ENCODE measurements around the gene TPRG1L.

TPRG1L gene

DNA sequence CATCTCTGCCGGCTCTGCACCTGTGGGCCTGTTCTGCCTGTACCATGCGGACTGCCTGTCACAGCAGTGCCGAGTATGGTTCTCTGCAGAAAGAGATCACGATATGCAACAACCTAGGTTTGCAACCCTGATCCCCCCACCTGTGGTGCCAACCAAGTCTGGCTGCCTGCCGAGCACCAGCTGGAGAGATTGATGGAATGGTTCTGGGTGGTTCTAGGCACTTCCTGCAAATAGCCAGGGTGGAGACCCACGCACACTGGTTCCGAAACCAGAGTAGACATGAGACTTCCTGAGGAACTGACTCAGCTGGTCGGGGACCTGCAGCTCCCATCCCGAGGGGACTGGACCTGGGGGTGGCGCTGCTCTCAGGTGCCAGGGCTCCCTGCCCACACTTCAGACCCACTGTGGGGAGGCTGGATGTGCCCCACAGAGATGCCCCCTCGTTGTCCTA, 5.4 kb downstream of the TPRG1L start:
- no peak for DNase-seq

DNA sequence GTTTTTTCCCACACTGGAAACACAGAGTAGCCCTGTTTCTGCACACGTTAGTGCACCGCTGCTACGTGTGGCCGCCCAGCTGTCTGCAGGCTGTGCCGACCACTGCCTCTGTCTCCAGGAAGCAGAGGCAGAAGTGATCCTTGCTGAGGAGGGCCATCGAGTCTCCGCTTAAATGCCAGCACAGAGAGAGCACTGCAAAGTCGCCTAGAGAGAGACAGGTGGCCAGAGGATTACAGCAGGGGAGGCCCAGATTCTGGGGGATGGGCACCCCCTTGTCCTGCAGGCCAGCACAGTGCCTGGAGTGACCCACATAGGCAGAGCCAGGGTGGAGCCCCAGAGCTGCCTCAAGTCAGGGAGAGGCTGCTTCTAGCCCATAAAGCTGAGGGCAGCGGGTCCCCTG, 6.1 kb downstream of the TPRG1L start:
- DNase-seq: no peak

DNA sequence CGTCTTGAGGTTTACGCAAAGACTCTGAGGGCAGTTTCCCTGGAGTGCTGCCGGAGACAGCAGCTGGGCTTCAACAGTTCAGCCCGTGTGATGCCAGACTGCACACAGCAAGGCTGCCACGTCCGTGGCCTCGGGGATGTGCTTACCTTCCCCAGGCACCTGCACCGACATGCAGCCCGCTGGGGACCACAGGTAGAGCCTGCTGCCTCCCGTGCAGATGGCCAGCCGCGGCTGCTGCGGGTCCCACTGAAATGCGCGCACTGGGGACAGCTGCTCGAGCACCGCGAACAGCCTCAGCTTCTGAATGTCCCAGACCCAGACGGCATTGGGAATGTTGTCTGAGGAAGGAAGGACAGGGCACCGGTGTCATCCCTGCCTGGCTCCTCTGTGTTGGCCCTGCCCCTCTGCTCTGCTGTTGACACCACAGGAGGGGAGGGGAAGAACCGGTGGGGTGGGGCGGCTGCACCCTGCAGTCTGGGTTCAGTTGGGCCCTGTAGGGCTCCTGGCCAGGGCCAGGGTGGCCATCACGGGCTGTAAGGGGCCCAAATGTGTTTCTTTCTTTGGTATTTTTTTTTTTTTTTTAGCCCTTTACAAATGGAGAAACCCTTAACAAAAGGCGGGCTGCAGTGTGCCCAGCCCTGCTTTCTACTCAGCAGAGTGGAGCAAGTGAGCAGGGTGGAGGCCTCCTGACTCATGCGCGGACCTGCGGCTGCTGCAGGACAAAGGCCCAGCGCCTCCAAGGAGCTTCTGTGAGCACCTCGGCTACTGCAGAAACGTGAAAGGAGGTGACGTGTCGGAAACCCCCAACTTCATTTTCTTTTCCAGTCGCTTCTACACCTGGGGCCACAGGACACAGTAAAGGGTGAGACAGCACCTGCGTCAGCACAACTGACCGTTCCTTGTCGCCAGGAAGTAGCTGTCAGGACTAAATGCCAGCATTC, 6.8 kb downstream of the TPRG1L start:
- DNase-seq: no peak

DNA sequence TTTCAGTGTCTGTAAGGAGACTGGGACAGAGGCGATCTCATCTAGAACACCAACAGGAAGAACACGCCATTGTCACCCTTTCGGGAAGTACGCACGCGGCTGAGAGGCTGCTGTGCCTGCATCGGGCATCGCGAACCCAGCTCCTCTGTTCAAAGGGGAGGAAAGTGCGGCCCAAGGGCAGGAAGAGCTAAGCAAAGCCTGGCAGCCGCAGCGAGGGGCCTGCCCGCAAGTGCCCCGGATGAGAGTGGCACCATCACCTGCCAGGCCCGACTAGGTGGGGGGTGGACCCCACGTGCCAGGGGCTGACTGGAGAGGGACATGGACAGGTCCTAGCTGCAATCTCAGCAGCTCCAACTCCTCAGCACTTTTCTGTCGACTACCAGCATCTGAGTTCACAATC, 7.5 kb downstream of the TPRG1L start:
- DNase-seq: no peak

DNA sequence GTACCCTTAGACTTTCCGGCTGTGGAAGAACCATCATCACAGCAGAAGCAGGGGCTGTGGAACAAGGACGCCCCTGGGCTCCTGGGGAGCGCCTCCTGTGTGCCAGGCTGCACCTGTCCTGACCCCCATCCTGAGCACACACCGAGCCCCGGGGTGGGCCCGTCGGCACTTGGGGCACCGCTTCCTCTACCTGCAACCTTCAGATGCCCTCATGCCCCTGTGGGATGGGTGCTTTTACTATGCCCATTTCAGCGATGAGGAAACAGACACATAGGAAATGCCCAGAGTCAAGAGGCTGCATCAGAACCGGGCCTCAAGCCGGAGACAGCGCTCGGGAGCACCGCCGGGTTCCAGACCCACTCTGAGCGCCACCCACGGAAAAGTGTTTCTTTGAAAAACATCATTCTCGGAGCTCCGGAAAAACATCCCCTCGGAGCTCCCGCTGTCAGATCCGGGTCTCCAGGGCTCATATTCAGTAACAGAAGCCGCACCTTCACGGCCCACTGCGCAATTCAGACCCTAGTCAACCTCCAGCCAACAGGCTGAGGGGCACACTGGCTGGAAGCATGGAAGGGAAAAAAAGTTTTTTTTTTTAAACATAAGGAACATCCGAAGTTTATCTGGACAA, 8.0 kb downstream of the TPRG1L start:
- no peak for DNase-seq

DNA sequence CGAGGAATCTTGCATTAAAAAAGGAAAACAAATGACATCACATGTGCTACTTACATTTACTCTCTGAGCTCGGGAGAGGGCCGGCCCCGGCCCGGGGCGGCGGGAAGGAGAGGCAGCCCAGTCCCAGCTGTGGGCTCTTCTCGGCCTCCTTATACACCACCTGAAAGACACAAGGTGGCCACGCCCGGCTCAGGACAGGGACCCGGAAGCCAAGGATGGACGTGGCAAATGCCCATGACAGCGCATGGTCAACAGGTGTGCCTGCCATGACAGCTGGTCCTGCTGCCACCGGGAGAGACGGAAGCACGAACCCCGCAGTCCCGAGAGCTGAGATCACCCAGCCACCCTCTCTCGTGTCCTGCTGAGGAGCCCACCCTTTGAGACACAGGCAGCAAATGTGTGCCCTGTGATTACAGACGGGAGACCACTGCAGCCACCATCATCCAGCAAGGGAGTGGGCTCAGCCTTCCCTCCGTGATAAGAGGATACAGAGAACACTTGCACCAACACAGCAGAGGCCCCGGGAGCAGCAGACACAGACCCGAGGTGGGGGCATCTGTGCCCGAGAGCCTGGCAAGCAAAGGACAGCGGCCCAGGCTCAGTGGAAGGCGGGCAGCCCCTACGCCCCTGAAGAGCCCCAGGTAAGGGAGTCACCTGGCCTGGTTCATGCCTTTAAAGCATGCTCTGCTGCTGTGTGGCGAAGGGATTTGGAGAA, 8.7 kb downstream of the TPRG1L start:
- no peak for DNase-seq

DNA sequence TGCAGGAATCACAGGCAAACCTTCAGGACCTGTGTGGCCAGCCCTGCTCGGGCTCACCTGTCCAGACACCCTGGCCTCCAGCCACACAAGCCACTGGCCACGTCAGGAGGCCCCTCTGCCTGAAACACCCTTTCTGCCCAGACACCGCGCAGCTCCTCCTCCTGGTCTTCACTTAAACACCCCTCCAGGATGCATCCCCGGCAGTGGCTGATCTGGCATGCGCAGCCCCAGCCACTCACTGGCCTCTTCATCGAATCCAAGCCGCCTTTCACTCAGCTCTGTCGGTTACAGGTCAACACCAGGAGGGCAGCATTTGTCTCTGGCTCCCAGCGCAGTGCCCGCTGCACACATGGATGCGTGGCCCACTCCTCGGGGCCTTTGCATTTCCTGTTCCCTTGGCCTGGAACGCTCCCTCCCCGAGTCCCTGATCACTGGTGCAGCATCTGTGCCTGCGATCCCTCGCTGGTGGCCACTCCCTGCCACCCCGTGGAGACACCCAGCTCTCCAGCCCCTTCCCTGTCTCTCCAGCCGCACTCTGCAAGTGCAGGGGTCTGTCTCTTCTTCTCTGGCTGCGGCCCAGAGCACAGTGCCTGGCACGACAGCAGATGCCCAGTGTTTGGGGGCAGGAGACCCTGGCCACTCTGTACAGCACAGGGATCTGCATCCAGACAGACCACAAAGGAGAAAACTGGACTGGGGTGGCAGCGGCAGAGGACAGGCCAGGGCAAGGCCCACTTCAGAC, 9.4 kb downstream of the TPRG1L start:
- DNase-seq: no peak

DNA sequence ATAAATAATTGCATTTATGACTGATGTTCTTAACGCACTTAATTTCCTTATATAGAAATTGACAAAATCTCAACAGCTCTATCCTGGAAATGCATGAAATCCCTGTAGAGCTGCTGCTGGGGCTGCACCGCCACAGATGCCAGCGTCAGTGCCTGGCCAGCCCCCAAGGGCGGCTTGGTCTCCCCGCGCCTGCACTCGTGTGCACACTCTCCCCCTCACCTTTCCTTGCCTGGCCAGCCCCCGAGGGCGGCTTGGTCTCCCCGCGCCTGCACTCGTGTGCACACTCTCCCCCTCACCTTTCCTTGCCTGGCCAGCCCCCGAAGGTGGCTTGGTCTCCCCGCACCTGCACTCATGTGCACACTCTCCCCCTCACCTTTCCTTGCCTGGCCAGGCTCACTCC, 11.3 kb downstream of the TPRG1L start:
- no peak for DNase-seq

DNA sequence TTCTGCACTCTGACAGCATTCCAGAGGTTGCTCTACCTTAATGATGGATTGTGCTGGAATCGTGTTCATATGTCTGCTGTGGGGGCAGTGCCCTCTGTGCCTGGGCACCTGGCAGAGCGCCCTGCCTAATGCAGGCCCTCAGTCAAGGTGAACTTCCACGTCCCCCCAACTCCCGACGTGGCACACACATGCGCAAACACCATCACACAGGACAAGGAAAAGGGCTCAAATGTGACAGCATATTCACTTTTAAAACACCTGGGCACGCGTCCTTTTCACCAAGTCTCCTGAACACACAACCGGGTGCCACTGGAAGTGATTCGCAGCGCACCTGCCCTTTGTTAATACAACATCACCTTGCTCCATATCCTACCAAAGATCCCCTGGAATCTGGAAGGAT, 11.7 kb downstream of the TPRG1L start:
- no peak for DNase-seq

DNA sequence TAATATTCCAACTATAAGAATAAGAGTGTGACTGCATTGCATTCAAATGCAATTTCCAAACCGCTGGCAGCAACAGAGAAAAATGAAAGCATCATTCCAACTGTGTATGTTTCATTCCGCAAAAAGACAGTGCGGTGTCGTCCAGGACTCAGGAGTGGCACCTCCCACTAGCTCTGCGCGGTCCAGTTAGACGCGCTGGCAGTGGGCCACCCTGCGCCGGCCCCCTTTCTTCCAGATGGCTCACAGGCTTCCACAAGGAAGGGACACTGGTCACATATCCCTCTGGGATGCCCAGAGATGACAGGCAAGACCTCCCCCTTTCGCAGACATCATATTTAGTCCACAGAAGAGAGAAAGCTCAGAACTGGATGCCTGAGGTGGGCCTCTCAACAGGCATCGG, 13.2 kb downstream of the TPRG1L start:
- no peak for DNase-seq

DNA sequence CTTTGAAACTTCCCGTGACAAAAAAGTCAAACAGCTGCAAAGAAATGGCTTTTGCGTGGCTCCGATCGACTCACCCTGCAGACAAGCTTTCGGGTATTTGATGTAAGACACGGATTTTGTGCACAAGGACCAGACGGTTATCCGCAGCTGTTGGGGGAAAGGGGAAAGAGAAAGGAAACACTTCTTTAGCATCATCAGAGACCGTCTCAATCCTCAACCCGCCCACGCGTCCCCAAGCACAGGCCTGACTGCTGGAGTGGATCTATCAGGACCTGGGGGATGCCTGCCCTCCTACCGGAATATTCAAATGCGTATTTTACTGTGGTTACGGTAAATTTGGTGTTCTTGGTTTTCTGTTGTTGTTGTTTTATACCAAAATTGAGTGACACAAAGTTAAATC, 13.9 kb downstream of the TPRG1L start:
- no peak for DNase-seq

DNA sequence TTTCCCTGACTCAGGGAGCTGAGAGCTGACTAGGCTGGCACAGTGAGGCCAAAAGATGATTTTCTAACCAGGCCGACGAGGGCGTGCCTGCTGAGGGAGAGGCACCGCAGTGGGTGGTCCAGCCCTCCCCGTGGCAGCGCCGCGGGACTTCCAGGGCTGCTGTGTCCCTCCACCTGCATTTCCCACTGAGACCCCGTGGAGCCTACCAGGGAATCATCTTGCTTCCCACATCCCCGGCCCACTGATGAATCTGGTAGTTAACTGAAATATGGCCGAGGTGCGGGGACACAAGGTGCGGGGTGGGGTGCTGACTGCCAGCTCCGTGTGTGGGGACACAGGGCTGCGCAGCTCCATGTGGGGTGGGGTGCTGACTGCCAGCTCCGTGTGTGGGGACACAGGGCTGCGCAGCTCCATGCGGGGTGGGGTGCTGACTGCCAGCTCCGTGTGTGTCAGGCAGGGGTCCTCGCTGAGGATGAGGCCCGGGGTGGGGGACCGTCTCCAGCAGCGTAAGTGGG, 14.6 kb downstream of the TPRG1L start:
- no peak for DNase-seq

DNA sequence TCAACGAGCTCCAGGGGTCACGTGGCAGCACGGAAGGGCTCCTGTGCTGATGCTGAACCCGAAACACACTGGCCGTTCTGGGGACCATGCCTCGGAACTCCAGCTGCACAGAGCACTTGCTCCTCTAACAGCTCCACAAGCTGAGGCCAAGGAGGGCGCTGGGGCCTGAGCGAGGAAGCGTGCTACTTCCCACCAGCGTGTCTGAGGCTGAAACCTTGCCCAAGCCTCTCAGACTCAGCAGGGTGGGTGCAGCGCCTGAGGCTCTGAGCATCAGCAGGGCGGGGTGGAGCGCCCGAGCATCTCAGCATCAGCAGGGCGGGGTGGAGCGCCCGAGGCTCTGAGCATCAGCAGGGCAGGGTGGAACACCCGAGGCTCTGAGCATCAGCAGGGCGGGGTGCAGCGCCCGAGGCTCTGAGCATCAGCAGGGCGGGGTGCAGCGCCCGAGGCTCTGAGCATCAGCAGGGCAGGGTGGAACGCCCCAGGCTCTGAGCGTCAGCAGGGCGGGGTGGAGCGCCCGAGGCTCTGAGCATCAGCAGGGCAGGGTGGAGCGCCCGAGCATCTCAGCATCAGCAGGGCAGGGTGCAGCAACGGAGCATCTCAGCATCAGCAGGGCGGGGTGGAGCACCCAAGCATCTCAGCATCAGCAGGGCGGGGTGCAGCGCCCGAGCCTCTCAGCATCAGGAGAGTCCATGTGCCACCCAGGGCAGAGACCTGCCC, 15.5 kb downstream of the TPRG1L start:
- no peak for DNase-seq

DNA sequence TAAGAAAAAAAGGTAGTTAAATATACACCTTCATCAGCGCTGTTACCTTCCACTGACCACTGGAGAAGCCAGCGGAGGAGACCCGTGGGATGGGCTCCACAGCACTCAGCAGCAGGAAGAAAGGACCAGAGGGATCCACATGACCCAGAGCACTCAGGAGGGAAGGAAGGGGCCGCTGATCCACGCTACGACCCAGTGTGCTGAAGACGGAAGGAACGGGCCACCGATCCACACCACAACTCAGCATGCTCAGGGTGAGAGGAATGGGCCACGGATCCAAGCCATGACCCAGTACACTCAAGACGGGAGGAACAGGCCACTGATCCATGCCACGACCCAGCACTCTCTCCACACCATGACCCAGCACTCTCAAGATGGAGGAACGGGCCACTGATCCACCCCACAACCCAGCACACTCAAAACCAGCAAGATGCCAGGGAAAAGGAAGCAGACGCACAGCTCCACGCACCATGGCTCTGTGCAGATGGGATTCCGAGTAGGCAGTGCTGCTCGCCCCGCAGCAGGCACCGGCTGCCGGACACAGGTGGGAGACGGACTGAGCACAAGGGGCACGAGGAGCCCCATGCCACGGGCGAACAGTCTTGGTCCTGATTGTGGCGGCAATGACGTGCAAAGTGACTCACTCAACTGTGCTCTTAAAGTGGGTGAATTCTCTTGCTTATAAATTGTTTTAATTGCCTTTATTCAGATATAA, 16.4 kb downstream of the TPRG1L start:
- no peak for DNase-seq

DNA sequence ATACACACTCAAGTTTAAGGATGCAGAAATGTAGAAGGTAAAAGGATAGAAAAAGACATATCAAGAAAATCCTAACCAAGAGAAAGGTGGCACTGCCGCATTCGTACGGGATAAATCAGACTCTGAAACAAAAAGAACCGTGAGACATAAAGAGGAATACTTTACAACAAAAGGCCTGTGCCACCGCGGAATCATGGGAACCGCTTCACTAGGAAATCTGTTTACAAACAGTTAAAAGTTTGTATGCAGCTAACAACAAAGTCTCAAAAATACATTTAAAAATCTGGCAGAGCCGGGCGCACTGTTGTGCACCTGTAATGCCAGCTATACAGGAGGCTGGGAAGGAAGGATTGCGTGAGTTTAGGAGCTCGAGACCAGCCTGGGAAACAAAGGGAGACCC, 17.0 kb downstream of the TPRG1L start:
- DNase-seq: no peak

DNA sequence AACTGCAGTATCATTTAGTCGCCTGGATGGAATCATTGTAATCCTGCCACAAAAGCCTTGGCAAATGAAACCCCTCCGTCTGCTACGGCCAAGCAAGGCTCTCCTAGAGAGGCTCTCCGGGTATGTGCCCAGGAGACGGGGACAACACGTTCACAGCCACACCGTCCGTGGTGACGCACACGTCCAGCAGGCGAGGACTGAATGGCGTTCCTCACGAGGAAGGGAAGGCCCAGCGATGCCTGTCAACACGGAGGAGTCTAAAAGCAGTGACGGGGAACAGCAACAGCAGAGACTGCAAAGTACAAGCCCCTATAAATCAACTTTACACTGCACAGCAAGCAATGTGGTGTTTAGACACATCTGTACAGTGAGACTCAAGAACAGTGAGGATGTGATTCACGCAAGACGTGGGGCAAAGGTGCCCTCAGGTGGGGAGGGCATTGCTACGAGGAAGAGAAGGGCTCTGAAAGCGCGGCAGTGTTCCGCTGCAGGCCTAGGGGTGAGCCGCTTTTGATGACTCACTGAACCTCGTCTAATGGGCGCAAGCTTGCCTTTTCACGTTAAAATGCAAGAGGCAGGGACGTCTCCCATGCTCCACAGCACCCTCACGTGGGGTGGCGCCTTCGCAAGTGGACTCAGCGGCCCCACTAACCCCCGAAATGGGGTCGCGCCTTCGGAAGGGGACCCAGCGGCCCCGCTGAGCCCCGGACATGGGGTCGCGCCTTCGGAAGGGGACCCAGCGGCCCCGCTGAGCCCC, 18.3 kb downstream of the TPRG1L start:
- DNase-seq: no peak

DNA sequence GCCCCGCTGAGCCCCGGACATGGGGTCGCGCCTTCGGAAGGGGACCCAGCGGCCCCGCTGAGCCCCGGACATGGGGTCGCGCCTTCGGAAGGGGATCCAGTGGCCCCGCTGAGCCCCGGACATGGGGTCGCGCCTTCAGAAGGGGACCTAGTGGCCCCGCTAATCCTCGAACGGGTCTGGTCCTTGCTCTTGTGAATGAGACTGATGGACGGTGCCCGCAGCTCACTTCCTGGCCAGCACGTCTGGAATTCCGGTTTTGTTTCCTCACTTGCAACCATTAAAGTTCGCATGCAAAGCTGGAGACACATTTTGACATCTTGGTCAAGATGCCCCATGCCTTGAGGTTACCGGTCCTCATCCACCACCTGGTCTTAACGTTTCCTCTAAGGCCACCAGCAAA, 19.5 kb downstream of the TPRG1L start:
- DNase-seq: no peak

DNA sequence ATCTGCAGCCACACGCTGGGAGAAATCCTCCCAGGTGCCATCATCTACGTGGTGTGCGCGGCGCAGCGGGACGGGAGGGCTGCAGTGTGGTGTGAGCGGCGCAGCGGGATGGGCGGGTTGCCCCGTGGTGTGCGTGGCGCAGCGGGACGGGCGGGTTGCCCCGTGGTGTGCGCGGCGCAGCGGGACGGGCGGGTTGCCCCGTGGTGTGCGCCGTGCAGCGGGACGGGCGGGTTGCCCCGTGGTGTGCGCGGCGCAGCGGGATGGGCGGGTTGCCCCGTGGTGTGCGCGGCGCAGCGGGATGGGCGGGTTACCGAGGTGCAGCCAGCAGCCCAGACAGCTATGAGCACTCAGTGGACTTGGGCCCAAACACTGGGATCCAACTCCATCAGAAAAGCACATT, 20.4 kb downstream of the TPRG1L start:
- DNase-seq: no peak

DNA sequence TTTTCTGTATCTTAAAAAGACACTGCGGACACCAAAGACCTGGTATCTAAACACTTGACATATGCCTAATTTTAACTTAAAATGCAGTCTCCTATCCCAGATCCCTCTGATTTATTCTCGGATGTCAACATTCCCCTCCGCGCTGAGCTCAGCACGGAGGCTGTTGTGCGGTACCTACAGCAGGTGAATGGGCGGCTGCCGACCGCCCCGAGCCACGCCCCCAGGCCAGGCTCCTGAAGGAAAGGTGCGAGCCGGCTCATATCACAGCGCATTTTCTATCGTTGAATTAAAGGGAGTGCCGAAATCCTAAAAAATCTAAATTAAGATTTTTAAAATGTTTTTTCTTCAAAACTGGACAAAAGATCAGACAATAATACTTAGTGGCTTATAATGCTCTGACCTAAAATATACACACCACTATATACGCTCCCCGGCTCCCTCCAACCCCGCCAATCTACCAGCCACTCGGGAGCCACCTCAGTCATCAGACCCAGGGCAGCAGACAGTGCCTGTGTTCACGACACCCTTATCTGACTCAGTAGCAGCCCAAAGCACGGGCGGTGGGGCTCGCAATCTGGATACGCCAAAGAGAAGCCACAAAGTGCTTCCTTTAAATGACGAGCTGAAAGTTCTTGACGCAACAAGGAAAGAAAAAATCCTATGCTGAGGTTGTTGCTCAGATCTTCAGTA, 21.0 kb downstream of the TPRG1L start:
- no peak for DNase-seq

DNA sequence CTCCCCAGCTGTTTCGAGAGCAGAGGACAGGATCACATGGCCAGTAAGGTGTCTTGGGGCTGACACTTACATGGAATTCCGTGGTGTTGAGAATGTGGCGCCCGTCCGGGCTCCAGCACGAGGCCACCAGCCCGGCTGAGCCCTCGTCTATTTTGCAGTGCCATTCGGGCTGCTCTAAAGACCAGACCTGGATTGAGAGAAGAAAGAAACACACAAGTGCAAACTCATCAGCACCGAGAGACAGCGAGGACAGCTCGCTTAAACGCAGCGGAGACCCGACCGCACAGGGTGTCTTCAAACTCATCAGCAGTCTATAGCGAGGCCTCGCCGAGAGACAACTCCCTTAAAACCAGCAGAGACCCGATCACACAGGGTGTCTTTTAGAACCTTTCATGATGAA, 21.8 kb downstream of the TPRG1L start:
- no peak for DNase-seq

All from T1000 (cell line).